GM23338 (cell line): ENCODE data around the gene CCDC3. TPM values are rescaled to one million over a fixed set of nuclear protein-coding genes. Genes with fewer than 3 reads are reported as not detected.

Experiments used
- ATAC-seq: fragments of 200-7000 bp; cut with Tn5 transposase; 3 replicates; pipeline ENCODE4 v1.9.1; 2020
- DNase-seq: peaks from one replicate; pipeline ENCODE4 v3.0.0-alpha.2; 2015; ENCODE audit warnings: low spot score
- H2AFZ ChIP-seq: fragments of 200-600 bp; sonication (generic); 2 replicates; pipeline ENCODE4 v1.8.0; 2016; ENCODE audit warnings: antibody characterized with exemption, mild to moderate bottlenecking, moderate library complexity
- H3F3A ChIP-seq: fragments of 200-600 bp; sonication (generic); replicated peaks from 2 replicates; pipeline ENCODE4 v1.8.0; 2017; ENCODE audit warnings: antibody characterized with exemption, mixed run types, low read depth
- H3K27ac ChIP-seq: fragments of 200-600 bp; sonication (generic); 2 replicates; pipeline ENCODE4 v1.6.1; 2016; ENCODE audit warnings: low read depth
- H3K27me3 ChIP-seq: fragments of 200-600 bp; sonication (generic); 2 replicates; pipeline ENCODE4 v1.8.0; 2016; ENCODE audit warnings: mild to moderate bottlenecking, mixed run types, moderate library complexity; ENCODE audit not compliant: insufficient read depth
- H3K36me3 ChIP-seq: fragments of 200-600 bp; sonication (generic); 2 replicates; pipeline ENCODE4 v1.8.0; 2016; ENCODE audit warnings: mild to moderate bottlenecking; ENCODE audit not compliant: insufficient read depth
- H3K4me1 ChIP-seq: fragments of 200-600 bp; sonication (generic); 2 replicates; pipeline ENCODE4 v1.8.0; 2016; ENCODE audit warnings: mild to moderate bottlenecking, moderate library complexity; ENCODE audit not compliant: insufficient read depth
- H3K4me2 ChIP-seq: fragments of 200-600 bp; sonication (generic); 2 replicates; pipeline ENCODE4 v1.7.1; 2017; ENCODE audit warnings: mixed run types
- H3K4me3 ChIP-seq: fragments of 200-600 bp; sonication (generic); 2 replicates; pipeline ENCODE4 v1.6.1; 2016; ENCODE audit warnings: mixed run types
- H3K79me2 ChIP-seq: fragments of 200-600 bp; sonication (generic); replicated peaks from 2 replicates; pipeline ENCODE4 v1.8.0; 2017; ENCODE audit warnings: mild to moderate bottlenecking; ENCODE audit not compliant: insufficient read depth
- H3K9me2 ChIP-seq: fragments of 200-600 bp; sonication (generic); 2 replicates; pipeline ENCODE4 v1.8.0; 2017; ENCODE audit not compliant: insufficient read depth
- H4K20me1 ChIP-seq: fragments of 200-600 bp; sonication (generic); replicated peaks from 2 replicates; pipeline ENCODE4 v1.8.0; 2017; ENCODE audit warnings: mild to moderate bottlenecking; ENCODE audit not compliant: insufficient read depth
- H3K27ac Mint-ChIP-seq: 2 replicates; pipeline ENCODE4 v1.8.0; 2020; ENCODE audit warnings: inconsistent platforms, mild to moderate bottlenecking, moderate library complexity, mixed read lengths
- H3K27me3 Mint-ChIP-seq: 3 replicates; pipeline ENCODE4 v1.8.0; 2022; ENCODE audit warnings: low read depth, mild to moderate bottlenecking, moderate library complexity, mixed read lengths, inconsistent platforms; ENCODE audit not compliant: insufficient read depth, poor library complexity
- H3K36me3 Mint-ChIP-seq: 3 replicates; pipeline ENCODE4 v1.8.0; 2021; ENCODE audit warnings: low read depth, mild to moderate bottlenecking, inconsistent platforms, moderate library complexity, mixed read lengths
- H3K4me1 Mint-ChIP-seq: 3 replicates; pipeline ENCODE4 v1.8.0; 2020; ENCODE audit warnings: mild to moderate bottlenecking, inconsistent platforms, mixed read lengths
- H3K4me3 Mint-ChIP-seq: 3 replicates; pipeline ENCODE4 v1.8.0; 2021; ENCODE audit warnings: moderate library complexity, mild to moderate bottlenecking, inconsistent platforms, mixed read lengths
- H3K9me3 Mint-ChIP-seq: 3 replicates; pipeline ENCODE4 v1.8.0; 2020; ENCODE audit warnings: moderate library complexity, mild to moderate bottlenecking, inconsistent platforms, mixed read lengths
- CREB1 ChIP-seq: fragments of 250-450 bp; sonication (Bioruptor Pico); IDR thresholded peaks from 2 replicates; pipeline ENCODE4 v1.5.0; 2020; ENCODE audit warnings: low read depth, mild to moderate bottlenecking, moderate library complexity
- CTCF ChIP-seq, 2 experiments: fragments of 200-600 bp in 1 of 2; sonication (generic) in 1 of 2; conservative IDR thresholded peaks; 2 replicates each; pipeline versions ENCODE4 v1.5.1 to v1.6.1; 2016 to 2017; ENCODE audit warnings: antibody characterized with exemption in 2 of 2, low read depth in 2 of 2, mild to moderate bottlenecking in 2 of 2, moderate library complexity in 1 of 2
- ETS1 ChIP-seq: IDR thresholded peaks from 2 replicates; pipeline ENCODE4 v1.6.1; 2016; ENCODE audit warnings: antibody characterized with exemption
- EZH2 ChIP-seq: fragments of 200-600 bp; sonication (generic); IDR thresholded peaks from one replicate; pipeline ENCODE4 v1.8.0; 2017; ENCODE audit warnings: antibody characterized with exemption, mild to moderate bottlenecking, low read depth; ENCODE audit not compliant: unreplicated experiment
- EZH2phosphoT487 ChIP-seq: fragments of 200-600 bp; sonication (generic); IDR thresholded peaks from one replicate; pipeline ENCODE4 v1.8.1; 2018; ENCODE audit warnings: antibody characterized with exemption; ENCODE audit not compliant: unreplicated experiment
- JUNB ChIP-seq: IDR thresholded peaks from one replicate; pipeline ENCODE4 v1.6.1; 2016; ENCODE audit warnings: antibody characterized with exemption; ENCODE audit not compliant: unreplicated experiment
- ZNF114 ChIP-seq: fragments of 250-450 bp; sonication (Bioruptor Pico); IDR thresholded peaks from 2 replicates; pipeline ENCODE4 v1.5.0; 2020; ENCODE audit warnings: mild to moderate bottlenecking, moderate library complexity
- ZNF462 ChIP-seq: fragments of 250-450 bp; sonication (Bioruptor Pico); IDR thresholded peaks from 2 replicates; pipeline ENCODE4 v1.5.0; 2020; ENCODE audit warnings: mild to moderate bottlenecking, moderate library complexity
- polyA plus RNA-seq: library from polyadenylated mRNA; unstranded; fragments of >200 nt; fragmentation: Nextera tagmentation; extraction: Ambion mirVana; gene quantifications from 2 replicates; pipeline ENCODE4 v1.2.1, GENCODE V29; 2016
- total RNA-seq: library from RNA; depleted of rRNA; stranded (reverse); fragments of >200 nt; shearing (Covaris generic); gene quantifications from 2 replicates; pipeline ENCODE4 v1.2.3, GENCODE V29; 2014

CCDC3 gene
- total and polyA plus RNA-seq, 2 experiments from 2014 or later = 1.4 to 5.2 TPM

- TF ChIP-seq ZNF462 (CRISPR knock-in tag) = no peak
- TF ChIP-seq EZH2 = no peak
These were observed 2.2 kb upstream of the CCDC3 start (continued) for GRCh38 chr10:13003759-13004158.

GRCh38 chr10:13003004-13003403 is 1.5 kb upstream of the CCDC3 start:
- Histone ChIP-seq H2AFZ (no peak overlapping the region), H3K36me3 (no peaks in the 10 kb centered on the region), H3K27me3 (peaks cover 44% of the 10 kb centered on the region), H3K9me2 (peaks cover 11% of the 10 kb centered on the region; the same call in 1 of the 2 replicates), H3K27ac (no peak overlapping the region), H3K4me3 (no peak overlapping the region), H3K79me2 (no peaks in the 10 kb centered on the region), H3K4me2 (no peak overlapping the region), H3F3A (no peaks in the 10 kb centered on the region), H4K20me1 (peaks cover 5% of the 10 kb centered on the region; the same call in 1 of the 2 replicates), H3K4me1 (no peaks in the 10 kb centered on the region; the same call in 1 of the 2 replicates)
- peaks cover 24% of the 10 kb centered on the region for H3K27me3 Mint-ChIP-seq
- ATAC-seq = no peak
- H3K4me1 Mint-ChIP-seq = 0 out of 3 replicates have a peak, but pooled peaks cover 3% of the 10 kb centered on the region
- H3K27ac Mint-ChIP-seq = no peak overlapping the region
- H3K36me3 Mint-ChIP-seq = no peaks in the 10 kb centered on the region
- H3K4me3 Mint-ChIP-seq = peak overlapping the region; percentile 66; the same call in 2 of the 3 replicates
- no peak for DNase-seq
- H3K9me3 Mint-ChIP-seq = no peaks in the 10 kb centered on the region
- TF ChIP-seq EZH2 (no peak), CREB1 (CRISPR knock-in tag) (no peak), ZNF114 (CRISPR knock-in tag) (no peak), ETS1 (no peak), EZH2phosphoT487 (no peak), JUNB (no peak), CTCF (conservative IDR thresholded peaks at IDR 0.05; ENCODE audit: low read depth in 2 of 2) (no peak)
